ENCODE measurements around the gene SH2D2A.

DNA sequence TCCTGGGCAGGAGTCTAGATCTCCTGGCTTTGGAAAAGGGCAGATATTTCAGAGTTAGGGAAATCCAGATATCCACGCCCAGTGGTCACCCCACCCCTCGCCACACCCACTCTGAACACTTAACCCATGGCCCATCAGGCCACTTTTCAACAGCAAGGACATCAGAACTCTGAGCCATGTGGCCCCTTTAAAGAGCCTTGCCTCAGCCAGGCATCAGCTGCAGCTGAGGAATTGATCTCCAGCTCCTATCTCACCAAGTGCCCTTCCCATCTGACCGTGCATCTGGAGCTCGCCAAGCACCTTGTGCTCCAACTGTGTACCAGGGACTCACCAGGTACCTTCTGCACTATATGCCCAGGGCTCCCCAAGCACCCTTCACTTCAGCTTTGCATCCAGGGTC lies 20.2 kb upstream of the SH2D2A start:
- no peak for TF ChIP-seq POLR2A (IDR thresholded peaks at IDR 0.05)
- TF ChIP-seq, protein P1, sequence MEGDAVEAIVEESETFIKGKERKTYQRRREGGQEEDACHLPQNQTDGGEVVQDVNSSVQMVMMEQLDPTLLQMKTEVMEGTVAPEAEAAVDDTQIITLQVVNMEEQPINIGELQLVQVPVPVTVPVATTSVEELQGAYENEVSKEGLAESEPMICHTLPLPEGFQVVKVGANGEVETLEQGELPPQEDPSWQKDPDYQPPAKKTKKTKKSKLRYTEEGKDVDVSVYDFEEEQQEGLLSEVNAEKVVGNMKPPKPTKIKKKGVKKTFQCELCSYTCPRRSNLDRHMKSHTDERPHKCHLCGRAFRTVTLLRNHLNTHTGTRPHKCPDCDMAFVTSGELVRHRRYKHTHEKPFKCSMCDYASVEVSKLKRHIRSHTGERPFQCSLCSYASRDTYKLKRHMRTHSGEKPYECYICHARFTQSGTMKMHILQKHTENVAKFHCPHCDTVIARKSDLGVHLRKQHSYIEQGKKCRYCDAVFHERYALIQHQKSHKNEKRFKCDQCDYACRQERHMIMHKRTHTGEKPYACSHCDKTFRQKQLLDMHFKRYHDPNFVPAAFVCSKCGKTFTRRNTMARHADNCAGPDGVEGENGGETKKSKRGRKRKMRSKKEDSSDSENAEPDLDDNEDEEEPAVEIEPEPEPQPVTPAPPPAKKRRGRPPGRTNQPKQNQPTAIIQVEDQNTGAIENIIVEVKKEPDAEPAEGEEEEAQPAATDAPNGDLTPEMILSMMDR (IDR thresholded peaks at IDR 0.05), result no peak
